HG03039 (cell line): ENCODE results near the gene CFAP73.
"Not testable (repeated sequence)": the region's sequence is repeated elsewhere in the genome, so short reads cannot be mapped to it uniquely, and the experiment has no call there.

Source experiments
- ATAC-seq: cut with Tn5 transposase; IDR thresholded peaks from one replicate; pipeline ENCODE4 v1.9.1; 2021; ENCODE audit warnings: mild to moderate bottlenecking, moderate library complexity; ENCODE audit not compliant: unreplicated experiment

CFAP73 gene

DNA sequence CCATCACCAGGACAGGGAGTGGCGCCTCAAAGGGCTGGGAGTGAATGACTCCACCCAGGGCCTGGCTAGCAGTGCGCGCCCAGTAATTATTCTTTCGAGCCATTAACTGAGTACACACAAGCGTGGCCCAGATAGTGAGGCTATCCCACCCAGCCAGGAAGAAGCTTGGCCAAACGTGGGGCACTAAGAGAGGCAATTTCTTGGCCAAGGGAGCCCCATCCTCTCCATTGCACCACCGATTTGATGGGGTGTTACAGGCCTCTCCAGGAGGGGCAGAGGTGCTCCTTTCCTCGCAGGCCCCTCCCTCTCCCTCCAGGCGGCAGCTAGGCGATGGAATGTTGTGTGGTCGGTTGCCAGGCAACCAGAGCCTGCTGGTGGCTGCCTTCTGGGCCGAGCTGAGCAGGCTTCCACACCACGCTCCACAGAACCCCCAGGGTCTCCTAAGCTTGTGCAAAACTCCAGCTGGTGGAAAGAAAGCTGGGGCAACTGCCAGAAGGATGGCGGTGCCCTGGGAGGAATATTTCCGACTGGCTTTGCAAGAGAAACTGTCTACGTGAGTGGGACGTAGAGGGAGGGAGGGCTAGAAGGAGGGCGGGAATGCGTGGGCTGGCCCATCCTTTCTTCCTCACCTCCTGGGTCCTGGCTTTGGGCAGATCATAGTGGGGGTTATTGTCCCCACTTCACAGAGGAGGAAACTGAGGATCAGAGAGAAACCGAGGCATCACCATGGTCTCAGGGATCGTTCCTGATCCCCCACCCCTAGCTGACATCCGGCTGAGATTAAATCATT lies at the start of gene CFAP73:
TSS of gene CFAP73 (plus strand) at position 364 of the 790 bp plus-strand sequence. CDS start at position 498, 134 bp downstream.
- ATAC-seq = no peak

GRCh38 chr12:113099764-113100163 lies 49.8 kb upstream of the CFAP73 start:
- ATAC-seq = no peak

DNA sequence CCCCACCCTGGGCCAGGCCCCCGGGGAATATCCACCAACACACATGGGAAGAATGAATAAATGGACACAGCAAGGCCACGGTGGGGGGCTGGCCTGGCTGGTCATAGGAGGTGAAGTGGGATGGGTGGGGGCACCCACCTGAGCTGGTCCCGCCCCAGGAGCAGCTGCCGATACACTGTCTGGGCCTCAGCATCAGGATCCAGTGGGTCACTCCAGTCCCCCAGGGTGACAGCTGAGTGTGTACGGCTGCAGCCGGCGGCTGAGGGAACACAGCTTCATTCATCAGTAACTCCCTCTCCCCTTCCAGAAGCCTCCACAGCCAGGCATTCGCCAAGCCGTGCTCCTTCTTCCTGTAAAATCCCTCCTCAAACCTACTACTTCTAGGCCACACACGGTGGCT lies 47.8 kb upstream of the CFAP73 start:
- no peak for ATAC-seq

- no peak for ATAC-seq
Observed at GRCh38 chr12:113102811-113103210, 46.7 kb upstream of the CFAP73 start.

DNA sequence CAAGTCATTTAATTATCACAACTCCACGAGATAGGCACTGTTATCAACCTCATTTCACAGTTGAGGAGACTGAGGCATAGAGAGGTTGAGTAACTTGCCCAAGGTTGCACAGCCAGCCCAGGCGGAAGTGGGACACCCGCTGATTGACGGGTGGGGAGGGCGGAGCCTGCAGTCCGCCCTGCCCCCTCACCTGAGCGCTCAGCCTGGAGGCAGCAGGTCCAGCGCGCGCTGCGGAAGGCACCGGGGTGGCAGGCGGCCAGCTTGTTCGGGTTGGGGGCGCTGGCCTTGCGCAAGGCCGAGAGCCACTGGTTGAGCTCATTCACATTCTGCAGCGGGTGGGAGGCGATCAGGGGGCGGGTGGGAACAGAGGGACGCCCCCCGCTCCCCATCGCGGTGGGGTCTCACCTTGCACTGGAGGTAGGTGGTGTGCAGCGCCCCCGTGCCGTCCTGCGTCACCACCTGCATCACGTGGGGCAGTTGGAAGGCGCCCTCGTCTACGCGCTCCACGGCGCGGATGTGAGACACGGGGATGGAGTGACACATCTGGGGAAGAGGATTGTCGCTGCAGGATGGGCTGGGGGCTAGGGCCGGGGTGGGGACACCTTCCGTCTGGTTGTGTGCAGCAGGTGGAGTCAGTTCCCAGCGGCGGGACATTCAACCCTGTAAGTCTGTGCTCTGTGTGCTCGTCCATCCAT lies 45.6 kb upstream of the CFAP73 start:
- no peak for ATAC-seq

DNA sequence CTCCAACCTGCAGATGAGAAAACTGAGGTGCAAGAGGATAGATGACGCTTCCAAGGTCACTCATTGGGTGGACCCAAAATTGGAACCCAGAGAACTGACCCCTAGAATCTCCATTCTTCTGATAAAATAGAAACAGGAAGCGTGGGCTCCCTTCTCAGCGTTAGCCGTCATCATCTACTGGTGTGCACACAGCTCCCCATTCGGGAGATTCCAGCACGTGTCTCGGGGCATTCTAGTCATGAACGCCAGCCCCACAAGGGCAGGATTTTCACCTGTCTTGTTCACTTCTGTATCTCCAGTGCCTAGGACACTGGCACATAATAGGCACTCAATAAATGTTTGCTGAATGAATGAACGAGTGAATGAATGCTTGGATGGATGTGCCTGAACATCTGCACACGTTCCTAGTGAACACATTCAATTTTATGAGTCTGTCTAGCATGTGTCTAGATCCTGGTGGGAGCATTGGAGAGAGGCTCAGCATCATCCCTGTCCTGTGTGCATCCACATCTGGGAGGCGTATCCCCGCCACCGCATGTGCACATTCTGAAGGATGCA lies 44.5 kb upstream of the CFAP73 start:
- no peak for ATAC-seq

DNA sequence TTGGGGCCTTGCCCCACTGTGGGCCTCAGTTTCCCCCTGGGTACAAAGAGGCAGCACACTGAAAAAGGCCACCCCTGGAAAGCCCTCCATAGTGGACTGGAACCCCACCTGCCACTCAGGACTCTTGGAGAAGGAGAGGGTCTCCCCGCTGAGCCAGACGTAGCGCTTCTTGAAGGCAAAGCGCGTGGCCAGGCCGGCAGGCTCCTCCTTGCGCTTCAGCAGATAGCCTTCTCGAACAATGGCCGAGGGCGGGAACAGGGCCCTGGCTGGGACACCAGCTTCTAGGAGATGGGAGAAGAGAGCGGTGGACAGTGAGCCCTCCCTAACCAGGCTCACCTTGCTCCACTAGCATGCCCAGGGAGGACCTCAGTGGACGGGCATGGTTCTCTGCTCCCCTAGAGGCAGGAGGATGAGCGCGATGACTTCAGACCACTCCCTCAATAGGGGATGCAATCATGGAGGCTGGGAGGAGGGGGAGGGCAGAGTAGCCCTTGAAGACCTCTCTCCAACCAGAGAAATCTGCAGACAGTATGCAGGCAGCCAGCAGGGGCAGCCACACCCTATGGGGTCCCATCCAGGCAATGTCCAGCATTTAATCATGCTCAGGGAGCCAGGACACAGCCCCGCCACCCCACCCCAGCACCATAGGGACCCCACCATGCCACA lies 43.8 kb upstream of the CFAP73 start:
- ATAC-seq = no peak

- no peak for ATAC-seq
Observed at GRCh38 chr12:113106361-113106760, 43.2 kb upstream of the CFAP73 start.

GRCh38 chr12:113108308-113108707 lies 41.2 kb upstream of the CFAP73 start:
- no peak for ATAC-seq

DNA sequence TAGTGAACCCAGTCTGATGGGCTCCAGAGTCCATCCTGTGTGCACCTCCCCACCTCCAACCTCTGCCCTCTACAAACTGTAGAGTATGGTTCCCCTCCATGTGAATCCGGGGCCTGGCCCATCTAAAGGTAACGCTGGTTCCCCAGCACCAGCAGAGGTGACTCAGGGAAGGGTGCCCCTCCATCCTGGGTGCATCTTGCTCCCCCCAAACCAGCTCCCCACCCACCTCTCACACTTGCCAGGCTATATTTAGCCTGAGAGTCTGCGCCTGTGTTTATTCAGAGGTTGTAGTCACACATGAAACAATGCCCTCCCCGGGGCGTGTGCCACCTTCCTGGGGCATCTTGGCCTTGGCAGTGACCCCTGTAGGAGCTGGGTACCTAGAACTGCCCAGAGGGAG lies 40.2 kb upstream of the CFAP73 start:
- ATAC-seq = no peak

DNA sequence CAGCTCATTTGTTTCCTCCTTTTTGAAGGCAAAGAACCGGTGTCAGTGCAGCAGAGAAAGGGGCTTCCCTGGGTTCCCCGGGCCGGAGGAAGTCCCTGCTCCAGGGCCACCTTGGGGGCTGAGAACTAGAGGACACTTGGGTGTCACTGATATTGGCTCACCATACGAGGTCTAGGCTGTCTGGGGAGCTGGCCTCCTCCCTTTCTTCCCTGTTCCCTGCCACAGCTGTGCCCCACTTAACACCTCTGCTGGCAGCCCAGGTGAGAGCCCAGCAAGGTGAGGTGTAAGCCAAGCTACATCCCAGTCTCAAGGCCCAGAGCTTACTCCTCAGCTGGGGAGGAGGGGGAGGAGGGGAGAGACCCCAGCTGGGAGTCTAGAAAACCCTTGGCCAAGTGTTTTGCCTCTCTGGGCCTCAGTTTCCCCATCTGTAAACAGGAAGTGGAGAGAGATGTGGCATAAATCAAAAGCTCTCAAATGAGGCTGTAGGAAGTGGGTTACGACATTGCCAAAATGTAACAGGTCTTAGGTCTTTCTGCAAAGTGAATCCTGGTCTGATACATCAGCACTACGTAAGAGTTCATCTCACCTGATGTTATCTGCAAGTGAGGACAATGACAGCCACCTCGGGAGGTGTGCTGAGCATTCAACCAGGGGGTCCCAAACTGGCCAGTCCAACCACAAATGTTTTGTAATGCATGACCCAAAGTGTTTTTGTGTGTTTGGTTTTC lies 39.5 kb upstream of the CFAP73 start:
- no peak for ATAC-seq

GRCh38 chr12:113111247-113111646 lies 38.3 kb upstream of the CFAP73 start:
- no peak for ATAC-seq

DNA sequence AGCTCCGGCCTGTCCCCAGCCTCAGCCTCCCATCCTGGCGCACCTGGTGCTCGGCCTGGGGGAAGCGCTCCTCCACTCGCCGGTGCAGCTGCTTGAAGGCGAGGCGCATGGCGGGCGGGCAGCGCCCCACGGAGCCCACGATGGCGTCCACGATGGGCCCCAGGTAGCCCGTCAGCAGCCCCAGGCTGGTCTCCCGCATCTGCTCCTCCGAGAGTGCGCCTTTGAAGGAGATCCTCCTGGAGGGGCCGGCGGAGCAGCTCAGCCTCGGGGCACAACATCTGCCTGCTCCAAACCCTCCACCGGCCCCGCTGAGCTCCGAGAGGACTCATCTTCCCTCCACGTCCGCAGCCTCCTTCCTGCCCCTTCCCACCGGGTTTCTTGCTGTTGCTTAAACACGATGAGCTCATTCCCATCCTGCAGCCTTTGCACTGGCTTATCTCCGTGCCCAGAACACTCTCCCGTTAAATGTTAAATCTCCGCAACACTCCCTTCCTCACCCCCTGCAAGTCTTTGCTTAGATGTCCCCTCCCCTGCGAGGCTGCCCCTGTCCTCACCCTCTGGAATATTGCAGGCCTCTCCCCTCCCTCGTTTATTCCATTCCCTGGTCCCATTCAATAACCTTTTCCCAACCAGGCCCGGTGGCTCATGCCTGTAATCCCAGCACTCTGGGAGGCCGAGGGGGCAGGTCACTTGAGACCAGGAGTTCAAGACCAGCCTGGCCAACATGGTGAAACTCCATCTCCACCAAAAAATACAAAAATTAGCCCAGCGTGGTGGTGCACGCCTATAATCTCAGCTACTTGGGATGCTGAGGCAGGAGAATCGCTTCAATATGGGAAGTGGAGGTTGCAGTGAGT lies 37.3 kb upstream of the CFAP73 start:
- ATAC-seq = no peak

GRCh38 chr12:113113397-113113796 lies 36.1 kb upstream of the CFAP73 start:
- no peak for ATAC-seq

GRCh38 chr12:113114447-113115178 lies 34.9 kb upstream of the CFAP73 start:
- no peak for ATAC-seq

DNA sequence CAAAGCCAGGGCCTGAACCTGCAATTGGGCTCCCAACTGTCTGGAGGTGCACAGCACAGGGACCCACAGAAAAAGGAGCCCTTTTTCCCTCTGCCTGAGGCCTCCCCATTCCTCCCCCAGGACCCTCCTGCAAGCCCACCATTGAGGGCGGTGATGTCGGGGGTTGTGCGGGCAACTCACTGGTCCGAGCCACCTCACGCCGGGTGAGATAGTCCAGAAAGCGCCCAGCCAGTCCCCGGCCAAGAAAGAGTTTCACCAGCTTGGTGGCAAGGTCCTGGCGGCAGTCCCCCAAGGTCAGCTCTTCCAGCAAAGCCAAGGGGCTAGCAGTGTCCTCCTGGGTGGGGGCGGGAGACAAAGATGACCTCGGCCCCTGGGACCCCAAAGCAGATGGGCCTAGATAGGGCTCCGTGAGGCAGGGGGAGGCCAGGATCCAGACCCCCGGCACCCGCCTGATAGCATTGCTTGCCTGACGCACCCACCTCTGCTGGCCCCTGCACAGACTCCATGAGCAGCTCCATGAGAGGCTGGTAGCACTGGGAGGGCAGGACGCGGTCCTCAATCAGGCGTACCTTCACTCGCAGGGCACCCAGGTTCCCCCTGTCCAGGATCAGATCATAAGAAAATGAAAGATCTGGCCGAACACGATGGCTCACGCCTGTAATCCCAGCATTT lies 33.9 kb upstream of the CFAP73 start:
- ATAC-seq = no peak

DNA sequence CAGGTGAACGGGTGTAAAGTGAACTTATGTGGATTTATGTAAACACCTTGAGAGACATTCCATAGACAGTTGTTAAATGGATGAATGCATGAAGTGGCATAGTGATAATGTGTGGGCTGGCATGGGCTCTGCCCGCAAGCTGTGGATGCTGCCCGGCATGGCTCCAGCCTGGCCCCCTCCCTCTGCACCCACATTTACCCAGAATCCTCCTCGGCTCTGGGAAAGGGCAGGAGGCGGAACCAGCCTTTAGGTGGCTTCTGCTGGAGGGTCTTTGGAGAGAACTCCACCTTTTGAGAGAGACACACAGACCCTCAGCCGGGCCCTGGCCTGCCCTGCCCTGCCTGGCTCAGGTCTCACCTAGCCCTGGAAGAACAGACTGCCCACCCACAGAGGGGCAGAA lies 32.6 kb upstream of the CFAP73 start:
- ATAC-seq = no peak

DNA sequence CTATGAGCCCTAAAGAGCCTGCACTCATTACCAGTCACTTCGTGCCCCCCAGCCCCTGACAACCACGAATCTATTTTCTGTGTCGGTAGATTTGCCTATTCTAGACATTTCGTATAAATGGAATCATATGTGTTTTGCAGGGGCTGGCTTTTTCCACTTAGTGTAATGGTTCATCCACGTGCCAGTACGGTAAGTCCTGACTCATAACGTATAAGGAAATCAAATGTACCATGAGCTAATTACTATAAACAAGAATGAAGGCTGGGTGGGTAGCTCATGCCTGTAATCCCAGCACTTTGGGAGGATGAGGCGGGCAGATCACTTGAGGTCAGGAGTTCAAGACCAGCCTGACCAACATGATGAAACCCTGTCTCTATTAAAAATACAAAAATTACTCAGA lies 31.8 kb upstream of the CFAP73 start:
- ATAC-seq = not testable (repeated sequence)

- no peak for ATAC-seq
Observed at GRCh38 chr12:113118142-113118541, 31.4 kb upstream of the CFAP73 start.
